ENCODE measurements around the gene CXCR2.

CXCR2 gene

DNA sequence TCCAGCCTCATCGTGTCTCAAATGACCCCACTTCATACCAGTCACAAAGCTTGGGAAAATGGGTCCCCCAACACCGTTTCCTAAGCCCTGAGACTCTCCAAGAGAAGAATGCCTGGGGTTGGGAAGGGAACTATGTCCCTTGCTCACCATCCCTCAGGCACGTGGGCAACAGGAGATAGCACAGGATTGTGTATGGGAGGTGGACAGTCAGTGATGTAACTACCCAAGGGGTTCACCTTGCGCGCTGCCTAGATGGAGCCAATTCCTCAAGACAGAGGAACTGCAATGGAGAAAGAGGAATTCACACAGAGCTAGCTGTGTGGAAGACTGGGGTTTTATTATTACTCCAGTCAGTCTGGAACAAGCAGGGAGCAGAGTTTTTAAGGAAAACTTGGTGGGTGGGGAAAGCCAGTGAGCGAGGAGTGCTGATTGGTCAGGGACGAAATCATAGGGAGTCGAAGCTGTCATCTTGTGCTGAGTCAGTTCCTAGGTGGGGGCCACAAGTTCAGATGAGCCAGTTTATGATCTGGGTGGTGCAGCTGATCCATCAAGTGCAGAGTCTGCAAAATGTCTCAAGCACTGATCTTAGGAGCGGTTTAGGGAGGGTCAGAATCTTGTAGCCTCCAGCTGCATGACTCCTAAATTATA lies 54.8 kb downstream of the CXCR2 start:
- in situ Hi-C loops (cut with HindIII; ENCODE audit: low sequenced_read_pairs): no loop called here

DNA sequence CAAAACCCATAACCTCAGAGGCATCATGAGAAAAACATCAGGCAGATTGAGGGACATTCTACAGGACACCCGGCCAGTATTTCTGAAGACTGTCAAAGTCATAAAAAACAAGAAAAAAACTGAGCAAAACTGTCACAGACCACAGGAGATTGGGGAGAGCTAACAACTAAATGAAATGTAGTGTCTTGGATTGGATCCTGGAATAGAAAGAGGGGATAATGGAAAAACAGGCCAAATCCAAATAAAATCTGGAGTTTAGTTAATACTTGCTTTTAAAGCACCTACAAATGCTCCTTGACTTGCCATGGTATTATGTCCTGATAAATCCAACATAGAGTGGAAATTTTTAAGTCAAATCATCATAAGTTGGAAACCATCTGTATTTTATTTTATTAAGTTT lies 58.5 kb downstream of the CXCR2 start:
- in situ Hi-C loops (cut with HindIII; ENCODE audit: low sequenced_read_pairs): no loop called here

- in situ Hi-C loops (cut with HindIII; ENCODE audit: low sequenced_read_pairs): no loop called here
Measured at GRCh38 chr2:218186355-218186766, 60.5 kb downstream of the CXCR2 start.
